ENCODE results near the gene ARHGAP32.

The ARHGAP32 gene

DNA sequence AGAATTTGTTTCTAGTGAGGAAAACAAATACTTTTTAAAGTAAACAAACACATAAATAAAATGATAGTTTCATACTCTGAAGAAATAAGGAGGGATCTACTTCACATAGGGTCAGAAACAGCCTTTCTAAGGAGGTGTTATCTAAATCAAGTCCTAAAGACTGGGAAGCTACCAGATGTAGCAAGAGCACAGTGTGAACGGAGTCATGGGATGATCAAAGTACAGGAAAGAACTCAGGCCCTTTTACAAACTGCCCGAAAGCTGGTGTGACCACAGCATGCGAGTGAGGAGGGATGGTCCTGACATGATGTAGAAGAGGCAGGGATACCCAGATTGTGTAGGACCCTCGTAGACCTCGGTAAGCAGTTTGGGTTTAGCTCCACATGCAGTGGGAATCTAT is 102.8 kb downstream of the ARHGAP32 start:
- Histone ChIP-seq H3K36me3 (no peaks in the 10 kb centered on the region), H3K4me3 (ENCODE audit: low read depth, low read length) (no peak overlapping the region), H3K4me1 (no peaks in the 10 kb centered on the region), H3K9me3 (no peaks in the 10 kb centered on the region), H3K27me3 (no peaks in the 10 kb centered on the region)
- DNase-seq, result no peak
- TF ChIP-seq, protein P1, sequence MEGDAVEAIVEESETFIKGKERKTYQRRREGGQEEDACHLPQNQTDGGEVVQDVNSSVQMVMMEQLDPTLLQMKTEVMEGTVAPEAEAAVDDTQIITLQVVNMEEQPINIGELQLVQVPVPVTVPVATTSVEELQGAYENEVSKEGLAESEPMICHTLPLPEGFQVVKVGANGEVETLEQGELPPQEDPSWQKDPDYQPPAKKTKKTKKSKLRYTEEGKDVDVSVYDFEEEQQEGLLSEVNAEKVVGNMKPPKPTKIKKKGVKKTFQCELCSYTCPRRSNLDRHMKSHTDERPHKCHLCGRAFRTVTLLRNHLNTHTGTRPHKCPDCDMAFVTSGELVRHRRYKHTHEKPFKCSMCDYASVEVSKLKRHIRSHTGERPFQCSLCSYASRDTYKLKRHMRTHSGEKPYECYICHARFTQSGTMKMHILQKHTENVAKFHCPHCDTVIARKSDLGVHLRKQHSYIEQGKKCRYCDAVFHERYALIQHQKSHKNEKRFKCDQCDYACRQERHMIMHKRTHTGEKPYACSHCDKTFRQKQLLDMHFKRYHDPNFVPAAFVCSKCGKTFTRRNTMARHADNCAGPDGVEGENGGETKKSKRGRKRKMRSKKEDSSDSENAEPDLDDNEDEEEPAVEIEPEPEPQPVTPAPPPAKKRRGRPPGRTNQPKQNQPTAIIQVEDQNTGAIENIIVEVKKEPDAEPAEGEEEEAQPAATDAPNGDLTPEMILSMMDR (IDR thresholded peaks at IDR 0.05; ENCODE audit: low read depth, low read length), result no peak

DNA sequence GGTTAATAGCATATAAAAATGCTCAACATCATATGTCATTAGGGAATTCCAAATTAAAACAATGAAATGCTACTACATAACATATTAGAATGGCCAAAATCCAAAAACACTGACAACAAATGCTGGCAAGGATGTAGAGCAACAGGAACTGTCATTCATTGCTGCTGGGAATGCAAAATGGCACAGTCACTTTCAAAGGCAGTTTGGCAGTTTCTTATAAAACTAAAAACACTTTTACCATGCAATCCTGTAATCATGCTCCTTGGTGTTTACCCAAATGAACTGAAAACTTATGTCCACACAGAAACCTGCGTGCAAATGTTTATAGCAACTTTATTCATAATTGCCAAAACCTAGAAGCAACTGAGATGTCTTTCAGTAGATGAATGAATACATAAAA is 105.1 kb downstream of the ARHGAP32 start:
- no peaks in the 10 kb centered on the region for H3K4me1 ChIP-seq
- no peak for DNase-seq
- H3K36me3 ChIP-seq, result no peaks in the 10 kb centered on the region
- H3K9me3 ChIP-seq, result no peaks in the 10 kb centered on the region
- TF ChIP-seq, protein P1 (IDR thresholded peaks at IDR 0.05; ENCODE audit: low read depth, low read length), result no peak
- no peak overlapping the region for H3K4me3 ChIP-seq (ENCODE audit: low read depth, low read length)
- H3K27me3 ChIP-seq, result no peaks in the 10 kb centered on the region

DNA sequence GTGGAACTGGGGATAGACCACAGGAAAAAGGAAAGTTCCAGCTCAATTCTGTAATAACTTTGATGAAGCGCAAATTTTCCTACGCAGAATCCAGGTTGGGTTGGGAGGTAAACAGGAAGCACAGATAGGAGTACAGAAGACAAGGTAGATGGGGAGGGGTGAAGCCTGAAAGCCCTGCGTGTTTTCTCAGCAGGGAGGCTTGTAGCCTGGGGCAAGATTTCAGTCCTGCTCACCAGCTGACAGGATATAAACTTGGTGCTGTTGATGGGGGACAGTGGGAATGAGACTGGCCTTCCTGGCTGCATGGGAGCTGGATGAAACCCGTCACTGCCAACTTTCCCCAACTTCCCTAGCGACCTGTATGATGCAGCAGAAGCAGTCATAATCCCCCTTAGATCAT is 114.9 kb downstream of the ARHGAP32 start:
- Histone ChIP-seq H3K36me3 (no peaks in the 10 kb centered on the region), H3K4me1 (no peaks in the 10 kb centered on the region), H3K4me3 (ENCODE audit: low read depth, low read length) (no peak overlapping the region), H3K27me3 (no peaks in the 10 kb centered on the region), H3K9me3 (no peaks in the 10 kb centered on the region)
- TF ChIP-seq, protein P1 (IDR thresholded peaks at IDR 0.05; ENCODE audit: low read depth, low read length), result no peak
- no peak for DNase-seq

DNA sequence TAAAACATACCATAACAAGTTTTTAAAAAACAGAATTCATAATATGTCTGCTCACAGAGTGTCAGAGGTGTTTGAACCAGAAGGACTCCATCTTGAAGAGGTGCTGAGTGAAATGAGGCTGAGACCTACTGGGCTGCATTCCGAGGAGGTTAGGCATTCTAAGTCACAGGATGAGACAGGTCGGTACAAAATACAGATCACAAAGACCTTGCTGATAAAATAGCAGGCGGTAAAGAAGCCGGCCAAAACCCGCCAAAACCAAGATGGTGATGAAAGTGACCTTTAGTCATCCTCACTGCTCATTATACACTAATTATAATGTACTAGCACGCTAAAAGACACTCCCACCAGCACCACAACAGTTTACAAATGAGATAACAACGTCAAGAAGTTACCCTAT is 116.4 kb downstream of the ARHGAP32 start:
- TF ChIP-seq, protein P1 (IDR thresholded peaks at IDR 0.05; ENCODE audit: low read depth, low read length), result no peak
- Histone ChIP-seq H3K27me3 (no peaks in the 10 kb centered on the region), H3K9me3 (no peaks in the 10 kb centered on the region), H3K4me3 (ENCODE audit: low read depth, low read length) (no peak overlapping the region), H3K36me3 (no peaks in the 10 kb centered on the region), H3K4me1 (no peaks in the 10 kb centered on the region)
- no peak for DNase-seq

- H3K4me3 ChIP-seq (ENCODE audit: low read depth, low read length), result no peak overlapping the region
- H3K9me3 ChIP-seq, result no peaks in the 10 kb centered on the region
- no peaks in the 10 kb centered on the region for H3K4me1 ChIP-seq
- no peaks in the 10 kb centered on the region; the same call in 1 of the 2 replicates for H3K27me3 ChIP-seq
- no peaks in the 10 kb centered on the region for H3K36me3 ChIP-seq
- TF ChIP-seq, protein P1 (IDR thresholded peaks at IDR 0.05; ENCODE audit: low read depth, low read length), result no peak
- no peak for DNase-seq
These were observed 124.7 kb downstream of the ARHGAP32 start for GRCh38 chr11:129067454-129067853.

DNA sequence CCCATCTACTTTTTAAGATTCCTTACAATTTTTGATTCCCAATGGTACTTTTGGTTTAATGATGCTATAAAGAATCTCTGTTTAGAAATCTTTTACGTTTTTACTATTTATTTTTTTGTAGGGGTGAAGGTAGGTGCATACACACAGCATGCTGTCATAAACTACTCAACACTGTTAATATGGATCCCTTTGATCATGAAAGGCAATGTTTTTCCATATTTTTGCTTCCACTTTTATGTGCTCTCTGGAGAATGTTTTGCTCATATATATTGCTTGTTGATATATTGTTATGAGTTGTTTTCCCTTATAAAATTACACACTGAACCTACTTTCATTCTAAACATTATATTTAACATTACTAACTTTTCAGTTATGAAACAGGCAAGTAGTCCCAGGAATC is 125.9 kb downstream of the ARHGAP32 start:
- TF ChIP-seq, protein P1 (IDR thresholded peaks at IDR 0.05; ENCODE audit: low read depth, low read length), result no peak
- H3K4me3 ChIP-seq (ENCODE audit: low read depth, low read length), result no peak overlapping the region
- H3K9me3 ChIP-seq, result no peaks in the 10 kb centered on the region
- no peaks in the 10 kb centered on the region; the same call in 1 of the 2 replicates for H3K27me3 ChIP-seq
- DNase-seq, result no peak
- H3K36me3 ChIP-seq, result no peaks in the 10 kb centered on the region
- H3K4me1 ChIP-seq, result no peaks in the 10 kb centered on the region

All from BE2C (cell line).